Measurements from ENCODE around the gene PHLDB1.

PHLDB1 gene

DNA sequence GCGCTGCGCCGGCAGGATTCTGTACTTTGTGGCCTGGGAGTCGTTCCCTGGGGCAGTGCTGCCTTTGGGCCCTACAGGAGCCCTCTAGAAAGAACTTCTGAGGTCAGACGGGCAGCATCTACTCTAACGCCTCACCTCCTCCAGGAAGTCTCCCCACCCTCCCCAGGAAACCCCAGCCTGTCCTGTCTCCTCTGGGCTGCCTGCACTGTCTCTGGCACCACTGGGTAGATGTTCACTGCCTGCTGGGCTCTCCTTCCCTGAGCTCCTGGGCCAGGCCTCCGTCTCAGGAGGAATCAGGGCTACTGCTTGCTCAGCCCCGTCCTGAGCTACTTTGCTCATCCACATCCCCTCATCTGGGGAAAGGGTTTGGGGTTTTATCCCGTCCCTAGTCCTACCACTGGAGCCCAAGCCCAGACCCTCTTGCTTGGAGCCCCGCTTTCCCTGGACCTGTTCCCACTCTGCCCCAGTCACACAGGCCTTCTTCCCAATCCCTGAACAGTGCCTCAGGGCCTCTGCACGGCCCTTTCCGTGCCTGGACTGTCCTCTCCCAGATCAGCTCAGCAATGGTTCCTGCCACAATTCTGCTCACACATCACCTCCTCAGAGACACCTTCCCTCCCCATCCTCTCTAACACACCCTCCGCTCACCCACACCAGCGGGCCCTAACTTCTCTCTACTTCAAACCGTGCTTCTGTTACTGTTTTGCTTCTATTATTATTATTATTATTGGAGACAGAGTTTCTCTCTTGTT, 83.3 kb downstream of the PHLDB1 start:
- no peak for DNase-seq

DNA sequence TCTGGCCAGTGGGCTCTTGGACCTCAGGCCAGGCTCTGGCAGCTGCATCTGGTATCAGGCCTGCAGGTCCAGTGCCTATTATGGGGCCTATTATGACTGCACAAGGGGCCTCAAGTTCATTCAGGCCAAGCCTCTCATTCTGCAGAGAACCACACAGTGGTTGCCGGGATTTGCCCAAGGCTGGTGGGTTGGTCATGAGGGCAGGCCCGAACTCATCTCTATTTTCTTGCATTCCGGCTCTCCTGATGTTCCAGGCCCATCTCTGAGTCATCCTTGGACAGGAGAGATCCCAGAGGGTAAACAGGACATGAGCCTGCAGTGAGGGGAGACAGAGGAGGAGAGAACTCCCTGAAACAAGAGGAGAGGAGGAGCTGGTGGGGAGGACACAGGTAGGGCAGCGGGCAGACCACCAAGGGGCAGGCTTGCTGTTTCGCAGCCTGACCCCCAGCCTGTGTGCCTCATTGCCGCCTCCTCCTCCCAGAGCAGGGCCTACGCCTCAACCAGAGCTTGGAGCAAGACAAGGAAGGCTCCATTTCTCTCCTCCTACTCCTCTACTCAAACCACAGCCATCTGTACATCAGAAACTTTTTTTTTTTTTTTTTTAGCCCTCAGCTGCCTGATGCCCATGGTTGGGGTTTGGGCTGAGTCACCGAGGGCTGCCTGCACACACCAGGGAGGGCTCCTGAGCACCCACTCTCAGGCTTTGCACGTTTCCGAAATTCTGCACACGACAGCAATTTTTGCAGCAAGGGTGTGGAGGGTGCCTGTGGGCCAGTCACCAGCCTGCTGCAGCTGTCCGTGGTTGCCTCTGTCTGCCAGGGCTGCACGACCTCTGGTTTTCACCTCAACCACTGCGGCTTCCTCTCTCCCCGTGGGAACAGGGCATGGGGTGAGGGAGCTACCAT, 84.8 kb downstream of the PHLDB1 start:
- no peak for DNase-seq

DNA sequence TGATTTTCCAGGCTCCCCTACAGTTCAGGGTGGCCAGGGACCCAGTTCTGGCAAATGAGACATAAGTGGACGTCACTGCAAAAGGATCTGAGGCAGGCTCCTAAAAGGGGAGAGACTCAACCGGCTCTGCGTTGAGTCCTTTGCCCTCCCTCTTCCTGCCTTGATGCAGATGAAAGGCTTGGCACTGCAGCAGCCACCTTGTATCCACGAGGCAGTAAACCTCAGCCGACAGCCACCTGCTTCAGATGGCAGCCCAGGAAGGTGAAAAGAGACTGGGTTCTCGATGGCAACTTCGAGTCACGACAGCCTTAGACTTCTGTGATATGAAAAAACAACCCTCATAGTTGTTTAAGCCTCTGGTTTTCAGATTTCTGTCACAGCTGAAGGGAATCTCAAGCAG, 86.8 kb downstream of the PHLDB1 start:
- DNase-seq: no peak

GRCh38 chr11:118694771-118695170, 87.4 kb downstream of the PHLDB1 start:
- no peak for DNase-seq

DNA sequence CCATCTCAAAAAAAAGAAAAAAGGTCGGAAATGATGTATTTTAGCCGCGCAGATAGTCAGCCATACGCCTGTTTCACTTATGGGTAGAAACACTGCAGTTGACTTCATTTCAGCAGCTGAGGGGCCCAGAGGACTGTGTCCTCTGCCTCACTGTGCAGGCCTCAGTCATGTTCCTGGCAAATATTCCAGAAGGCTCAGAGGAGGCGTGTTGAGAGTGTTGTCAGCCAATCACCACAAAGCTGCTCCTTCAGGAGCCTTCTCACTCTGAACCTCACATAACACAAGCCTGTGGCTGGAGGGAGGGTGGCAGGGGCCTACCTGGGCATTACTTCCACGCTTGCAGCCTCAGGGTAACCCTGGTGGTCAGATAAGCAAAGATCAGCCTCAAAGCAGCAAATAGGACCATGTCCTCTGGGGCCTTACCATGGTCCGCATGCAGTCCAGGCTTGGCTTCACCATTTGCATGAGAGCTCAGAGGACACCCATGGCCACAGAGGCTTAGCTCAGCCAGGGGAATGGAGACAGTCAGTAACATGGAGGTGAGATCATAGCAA, 89.3 kb downstream of the PHLDB1 start:
- DNase-seq: no peak

- no peak for DNase-seq
These were observed 89.9 kb downstream of the PHLDB1 start for GRCh38 chr11:118697346-118697745.

DNA sequence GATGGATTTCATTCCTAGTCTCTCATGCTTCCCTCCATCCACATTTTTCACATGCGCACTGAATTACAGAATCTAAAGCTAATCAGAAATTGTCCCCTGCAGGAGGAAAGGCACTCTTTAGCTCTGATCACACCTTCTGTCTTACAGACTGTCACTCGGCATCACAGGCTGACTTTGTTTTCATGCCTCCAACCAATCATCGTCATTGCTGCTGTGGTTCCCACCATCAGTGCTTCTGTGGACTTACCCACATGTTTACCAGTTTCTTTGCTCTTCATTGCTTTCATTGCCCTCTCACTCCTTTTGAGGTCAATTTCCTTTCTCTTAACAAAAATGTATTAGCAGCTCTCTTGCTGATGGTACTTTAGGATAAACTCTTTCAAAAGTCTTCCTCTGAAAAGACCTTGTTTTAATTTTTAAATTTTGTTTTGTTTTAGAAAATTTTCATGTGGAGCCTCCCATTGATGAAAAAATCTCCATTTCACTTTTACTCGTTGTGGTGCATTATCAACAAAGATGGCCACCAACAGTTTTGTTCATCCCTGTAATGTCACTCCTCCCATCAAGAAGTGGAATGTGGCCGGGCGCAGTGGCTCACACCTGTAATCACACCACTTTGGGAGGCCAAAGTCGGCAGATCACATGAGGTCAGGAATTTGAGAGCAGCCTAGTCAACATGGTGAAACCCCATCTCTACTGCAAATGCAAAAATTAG, 92.2 kb downstream of the PHLDB1 start:
- no peak for DNase-seq

GRCh38 chr11:118703563-118704106, 96.2 kb downstream of the PHLDB1 start:
- DNase-seq: no peak

GRCh38 chr11:118705111-118705741, 97.8 kb downstream of the PHLDB1 start:
- DNase-seq: no peak

DNA sequence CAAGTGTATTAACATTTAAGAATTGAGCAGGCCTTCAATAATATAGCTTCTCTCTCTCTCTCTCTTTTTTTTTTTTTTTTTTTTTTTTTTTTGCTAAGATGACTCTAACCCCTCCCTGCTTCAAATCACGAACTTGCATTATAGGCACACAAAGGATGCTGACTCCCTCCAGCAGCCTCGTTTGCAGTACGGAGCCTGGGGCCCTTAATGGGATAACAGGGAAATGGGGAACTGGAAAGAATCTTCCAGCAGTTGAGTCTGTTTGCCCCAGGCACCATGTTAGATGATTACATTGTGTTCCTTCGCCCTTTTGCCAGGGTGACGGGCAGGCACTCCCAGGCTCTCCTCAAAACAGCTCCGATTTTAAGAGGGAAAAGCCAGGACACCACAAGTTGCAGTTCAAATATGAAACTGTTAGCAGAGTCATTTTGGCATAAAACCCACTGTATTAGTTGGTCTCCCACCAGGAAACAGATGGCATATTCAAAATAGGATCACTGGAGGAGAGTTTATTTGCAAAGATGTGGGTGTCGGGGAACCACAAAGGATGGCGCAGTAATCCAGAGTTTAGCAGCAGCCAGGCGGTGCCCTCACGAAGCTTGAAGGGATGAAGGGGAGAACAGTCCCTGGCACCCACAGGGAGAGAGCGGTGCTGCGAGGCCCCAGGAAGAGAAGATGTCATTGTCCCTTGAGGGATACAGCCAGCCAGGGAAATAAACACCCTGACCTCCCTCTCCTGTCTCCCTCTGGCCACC, 98.6 kb downstream of the PHLDB1 start:
- no peak for DNase-seq

GRCh38 chr11:118706546-118706825, 99.1 kb downstream of the PHLDB1 start:
- no peak for DNase-seq

Data from SHP77 treated with DMSO at 0.1 percent for 48 hours (cell line).